Stimulated activated naive CD8-positive, alpha-beta T cell treated with anti-CD3 and anti-CD28 coated beads, Interleukin-15, Interleukin-2, amounts not matched to agents 100 ng/mL and 50 ng/mL, for 24 hours (primary cell): ENCODE measurements around the gene DEFB116.
"Not testable (repeated sequence)": the region's sequence is repeated elsewhere in the genome, so short reads cannot be mapped to it uniquely, and the experiment has no call there.

ENCODE experiments used
- H3K27ac Mint-ChIP-seq: one replicate; pipeline ENCODE4 v1.8.0; 2021; ENCODE audit warnings: mild to moderate bottlenecking, mixed read lengths
- H3K27me3 Mint-ChIP-seq: one replicate; pipeline ENCODE4 v1.8.0; 2021; ENCODE audit warnings: mixed read lengths
- H3K36me3 Mint-ChIP-seq: one replicate; pipeline ENCODE4 v1.8.0; 2021; ENCODE audit warnings: low read depth, mixed read lengths
- H3K4me1 Mint-ChIP-seq: one replicate; pipeline ENCODE4 v1.8.0; 2021; ENCODE audit warnings: low read depth, mixed read lengths
- H3K4me3 Mint-ChIP-seq: one replicate; pipeline ENCODE4 v1.8.0; 2021; ENCODE audit warnings: mild to moderate bottlenecking, mixed read lengths
- H3K9me3 Mint-ChIP-seq: one replicate; pipeline ENCODE4 v1.8.0; 2021; ENCODE audit warnings: mixed read lengths

The DEFB116 gene

GRCh38 chr20:31308535-31309162 lies at the start of gene DEFB116:
DEFB116 (minus strand) TSS chr20:31308585; CDS start chr20:31308585, 0 bp downstream.
- H3K36me3 Mint-ChIP-seq, result no peaks in the 10 kb centered on the region
- H3K27ac Mint-ChIP-seq, result no peak within 1 kb of the TSS
- H3K27me3 Mint-ChIP-seq, result peaks cover 3% of the 10 kb centered on the region
- no peaks in the 10 kb centered on the region for H3K9me3 Mint-ChIP-seq
- H3K4me1 Mint-ChIP-seq, result no peaks in the 10 kb centered on the region
- H3K4me3 Mint-ChIP-seq, result no peak within 1 kb of the TSS

GRCh38 chr20:31355981-31356380 lies 47.6 kb upstream of the DEFB116 start:
- no peak overlapping the region for H3K27ac Mint-ChIP-seq
- H3K4me3 Mint-ChIP-seq, result no peak overlapping the region
- no peaks in the 10 kb centered on the region for H3K36me3 Mint-ChIP-seq
- H3K9me3 Mint-ChIP-seq, result no peaks in the 10 kb centered on the region
- no peaks in the 10 kb centered on the region for H3K4me1 Mint-ChIP-seq
- H3K27me3 Mint-ChIP-seq, result peaks cover 4% of the 10 kb centered on the region

- no peaks in the 10 kb centered on the region for H3K4me1 Mint-ChIP-seq
- H3K36me3 Mint-ChIP-seq, result no peaks in the 10 kb centered on the region
- no peak overlapping the region for H3K27ac Mint-ChIP-seq
- H3K4me3 Mint-ChIP-seq, result no peak overlapping the region
- H3K9me3 Mint-ChIP-seq, result no peaks in the 10 kb centered on the region
- no peaks in the 10 kb centered on the region for H3K27me3 Mint-ChIP-seq
Observed at GRCh38 chr20:31341470-31341869, 33.1 kb upstream of the DEFB116 start.

- H3K4me3 Mint-ChIP-seq, result no peak overlapping the region
- H3K27me3 Mint-ChIP-seq, result peaks cover 3% of the 10 kb centered on the region
- peaks cover 11% of the 10 kb centered on the region for H3K9me3 Mint-ChIP-seq
- H3K36me3 Mint-ChIP-seq, result no peaks in the 10 kb centered on the region
- H3K27ac Mint-ChIP-seq, result no peak overlapping the region
- no peaks in the 10 kb centered on the region for H3K4me1 Mint-ChIP-seq
Observed at GRCh38 chr20:31330893-31331292, 22.5 kb upstream of the DEFB116 start.

- peaks cover 32% of the 10 kb centered on the region for H3K9me3 Mint-ChIP-seq
- no peaks in the 10 kb centered on the region for H3K36me3 Mint-ChIP-seq
- H3K4me1 Mint-ChIP-seq, result no peaks in the 10 kb centered on the region
- no peaks in the 10 kb centered on the region for H3K27me3 Mint-ChIP-seq
- H3K4me3 Mint-ChIP-seq, result no peak overlapping the region
- no peak overlapping the region for H3K27ac Mint-ChIP-seq
Observed at GRCh38 chr20:31322504-31322903, 14.1 kb upstream of the DEFB116 start.

GRCh38 chr20:31284964-31285363 lies 23.4 kb downstream of the DEFB116 start:
- not testable (repeated sequence) for H3K4me1 Mint-ChIP-seq, H3K36me3 Mint-ChIP-seq, H3K27ac Mint-ChIP-seq, H3K4me3 Mint-ChIP-seq, H3K27me3 Mint-ChIP-seq, H3K9me3 Mint-ChIP-seq

GRCh38 chr20:31278178-31278577 lies 30.2 kb downstream of the DEFB116 start:
- Mint-ChIP-seq H3K27me3 (no peaks in the 10 kb centered on the region), H3K4me3 (no peak overlapping the region), H3K4me1 (no peaks in the 10 kb centered on the region), H3K9me3 (peaks cover 9% of the 10 kb centered on the region), H3K27ac (no peak overlapping the region), H3K36me3 (no peaks in the 10 kb centered on the region)

- H3K9me3 Mint-ChIP-seq, result peaks cover 29% of the 10 kb centered on the region
- no peak overlapping the region for H3K4me3 Mint-ChIP-seq
- H3K4me1 Mint-ChIP-seq, result no peaks in the 10 kb centered on the region
- no peaks in the 10 kb centered on the region for H3K27me3 Mint-ChIP-seq
- H3K27ac Mint-ChIP-seq, result no peak overlapping the region
- H3K36me3 Mint-ChIP-seq, result no peaks in the 10 kb centered on the region
Observed at GRCh38 chr20:31274441-31274840, 33.9 kb downstream of the DEFB116 start.

GRCh38 chr20:31260326-31260932 lies 48.0 kb downstream of the DEFB116 start:
- H3K27me3 Mint-ChIP-seq, result no peaks in the 10 kb centered on the region
- no peak overlapping the region for H3K4me3 Mint-ChIP-seq
- no peaks in the 10 kb centered on the region for H3K4me1 Mint-ChIP-seq
- H3K27ac Mint-ChIP-seq, result no peak overlapping the region
- no peaks in the 10 kb centered on the region for H3K36me3 Mint-ChIP-seq
- peaks cover 3% of the 10 kb centered on the region for H3K9me3 Mint-ChIP-seq

- no peaks in the 10 kb centered on the region for H3K27me3 Mint-ChIP-seq
- H3K4me1 Mint-ChIP-seq, result no peaks in the 10 kb centered on the region
- no peak within 1 kb of the TSS for H3K27ac Mint-ChIP-seq
- H3K36me3 Mint-ChIP-seq, result no peaks in the 10 kb centered on the region
- H3K9me3 Mint-ChIP-seq, result peaks cover 6% of the 10 kb centered on the region
- no peak within 1 kb of the TSS for H3K4me3 Mint-ChIP-seq
Observed at GRCh38 chr20:31257364-31257763, 51.0 kb downstream of the DEFB116 start, which contains the start of gene DEFB115. DEFB115 (plus strand) TSS chr20:31257664; CDS start chr20:31257664, 0 bp downstream.

- no peaks in the 10 kb centered on the region for H3K27me3 Mint-ChIP-seq
- no peak overlapping the region for H3K27ac Mint-ChIP-seq
- H3K9me3 Mint-ChIP-seq, result peaks cover 6% of the 10 kb centered on the region
- no peaks in the 10 kb centered on the region for H3K4me1 Mint-ChIP-seq
- no peak overlapping the region for H3K4me3 Mint-ChIP-seq
- no peaks in the 10 kb centered on the region for H3K36me3 Mint-ChIP-seq
Observed at GRCh38 chr20:31256959-31257358, 51.4 kb downstream of the DEFB116 start.
